WI38 (cell line): ENCODE results near the gene CACNA1D.

Source experiments
- H3K4me3 ChIP-seq: 2 replicates; pipeline ENCODE4 v1.5.1; 2011; ENCODE audit warnings: low read depth, mild to moderate bottlenecking, control low read depth, low read length
- TF ChIP-seq, protein P1 (sequence below): IDR thresholded peaks from 2 replicates; pipeline ENCODE4 v1.5.1; 2012; ENCODE audit warnings: low read depth, mild to moderate bottlenecking, control low read depth, low read length

Gene CACNA1D

DNA sequence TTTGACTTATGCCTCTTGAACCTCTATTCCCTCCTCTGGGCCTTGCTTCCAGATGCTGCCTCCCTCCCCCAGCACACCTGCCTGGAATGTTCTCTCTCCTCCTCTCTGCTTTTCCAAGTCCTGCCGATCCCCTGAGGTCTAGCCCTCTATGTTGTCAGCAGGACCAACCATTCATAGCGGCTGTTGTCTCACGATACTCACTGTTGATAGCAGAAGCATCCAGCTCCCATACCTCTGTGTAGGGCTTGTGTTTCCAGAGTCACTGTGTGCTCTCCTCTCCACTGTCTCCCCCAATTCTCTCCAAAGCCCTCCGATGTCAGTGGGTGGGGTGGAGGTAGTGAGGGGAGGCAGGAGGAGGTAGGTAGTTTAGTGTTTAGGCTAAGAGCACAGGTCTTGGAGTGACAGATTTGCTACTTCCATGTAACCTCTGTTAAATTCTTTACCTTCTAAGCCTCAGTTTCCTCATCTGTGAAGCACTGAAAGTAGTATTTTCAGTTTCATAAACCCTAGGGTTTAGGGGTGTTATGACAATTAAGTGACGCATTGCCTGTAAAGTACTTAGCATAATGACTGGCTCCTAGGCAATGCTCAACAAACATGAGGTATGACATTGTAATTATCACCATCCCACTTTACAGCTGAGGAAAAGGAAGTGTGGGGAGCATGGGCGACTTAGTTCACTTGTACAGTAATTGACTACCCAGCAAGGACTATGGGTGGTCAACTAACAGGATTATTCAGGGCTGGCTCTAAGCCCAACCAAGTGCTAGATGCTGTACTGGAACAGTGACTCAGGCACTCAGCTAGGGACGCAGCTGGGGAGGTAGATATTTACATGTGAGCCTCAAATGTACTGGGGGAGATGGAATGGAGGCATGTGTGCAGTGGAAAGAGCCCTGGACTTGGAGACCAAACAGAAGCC lies 122.8 kb downstream of the CACNA1D start:
- TF ChIP-seq, protein P1, sequence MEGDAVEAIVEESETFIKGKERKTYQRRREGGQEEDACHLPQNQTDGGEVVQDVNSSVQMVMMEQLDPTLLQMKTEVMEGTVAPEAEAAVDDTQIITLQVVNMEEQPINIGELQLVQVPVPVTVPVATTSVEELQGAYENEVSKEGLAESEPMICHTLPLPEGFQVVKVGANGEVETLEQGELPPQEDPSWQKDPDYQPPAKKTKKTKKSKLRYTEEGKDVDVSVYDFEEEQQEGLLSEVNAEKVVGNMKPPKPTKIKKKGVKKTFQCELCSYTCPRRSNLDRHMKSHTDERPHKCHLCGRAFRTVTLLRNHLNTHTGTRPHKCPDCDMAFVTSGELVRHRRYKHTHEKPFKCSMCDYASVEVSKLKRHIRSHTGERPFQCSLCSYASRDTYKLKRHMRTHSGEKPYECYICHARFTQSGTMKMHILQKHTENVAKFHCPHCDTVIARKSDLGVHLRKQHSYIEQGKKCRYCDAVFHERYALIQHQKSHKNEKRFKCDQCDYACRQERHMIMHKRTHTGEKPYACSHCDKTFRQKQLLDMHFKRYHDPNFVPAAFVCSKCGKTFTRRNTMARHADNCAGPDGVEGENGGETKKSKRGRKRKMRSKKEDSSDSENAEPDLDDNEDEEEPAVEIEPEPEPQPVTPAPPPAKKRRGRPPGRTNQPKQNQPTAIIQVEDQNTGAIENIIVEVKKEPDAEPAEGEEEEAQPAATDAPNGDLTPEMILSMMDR = no peak
- no peak overlapping the region for H3K4me3 ChIP-seq

DNA sequence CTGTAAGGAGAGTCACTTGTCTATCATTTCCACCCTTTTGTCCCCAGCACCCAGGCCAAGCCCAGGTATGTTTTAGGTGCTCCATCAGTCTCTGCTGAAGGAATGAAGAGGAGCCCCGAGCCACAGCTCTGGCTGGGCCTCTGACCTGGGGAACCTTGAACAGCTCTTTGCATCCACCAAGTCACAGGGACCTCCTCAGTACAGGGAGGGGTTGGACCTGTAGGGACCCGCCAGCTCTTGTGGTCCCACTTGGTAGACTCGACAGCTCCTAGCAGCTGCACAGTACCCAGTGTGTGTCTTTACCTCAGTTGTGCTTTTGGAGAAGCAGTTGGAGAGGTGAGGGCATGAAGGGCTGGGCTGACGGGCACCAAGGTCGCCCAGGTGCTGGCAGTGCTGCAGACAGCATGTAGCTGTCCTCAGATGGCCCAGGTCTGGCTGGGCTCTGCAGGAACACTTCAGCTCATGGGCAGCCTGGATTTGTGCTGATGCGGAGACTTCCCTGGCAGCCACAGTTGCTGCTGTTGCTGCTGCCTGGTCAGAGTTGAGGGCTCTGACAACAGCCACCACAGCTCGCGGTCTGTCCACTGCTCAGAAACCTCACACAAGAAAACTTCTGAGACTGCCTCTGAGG lies 123.6 kb downstream of the CACNA1D start:
- H3K4me3 ChIP-seq = no peak overlapping the region
- TF ChIP-seq, protein P1 = no peak

DNA sequence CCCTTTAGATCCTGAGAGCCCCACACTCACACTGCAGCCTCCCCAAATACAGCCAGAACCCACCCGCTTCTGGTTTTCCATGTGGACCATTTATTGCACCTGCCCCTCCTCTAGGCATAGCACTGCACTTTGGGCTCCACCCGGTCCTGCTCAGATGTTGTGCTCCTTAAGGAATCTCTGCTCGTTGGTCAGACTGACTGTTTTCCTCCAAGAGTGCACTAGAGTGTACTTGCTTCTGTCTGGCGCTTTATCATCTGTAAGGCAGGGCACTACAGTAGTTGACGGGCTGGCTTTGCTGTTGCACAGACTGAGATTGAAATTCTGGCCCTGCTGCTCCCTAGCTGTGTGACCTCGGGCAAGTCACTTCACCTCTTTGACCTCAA lies 124.1 kb downstream of the CACNA1D start:
- TF ChIP-seq, protein P1 = no peak
- H3K4me3 ChIP-seq = no peak overlapping the region

DNA sequence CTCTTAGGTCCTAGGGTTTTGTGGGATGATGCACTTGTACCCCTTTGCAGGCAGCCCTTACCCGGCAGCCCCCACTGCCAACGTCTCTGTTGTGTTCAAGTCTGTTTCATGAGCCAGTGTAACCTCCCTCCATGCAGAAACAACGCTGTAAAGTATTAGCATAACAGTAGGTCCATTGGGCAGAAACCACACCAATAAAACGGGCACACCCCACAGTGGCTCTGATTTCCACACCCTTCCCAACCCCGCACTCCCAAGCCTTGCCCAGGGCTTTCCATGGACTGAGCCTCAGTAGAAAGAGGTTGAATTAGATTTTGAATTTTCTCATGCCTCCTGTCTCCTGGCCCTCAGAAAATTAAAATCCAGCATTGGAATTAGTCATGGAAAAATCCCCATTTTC lies 124.5 kb downstream of the CACNA1D start:
- TF ChIP-seq, protein P1 = no peak
- H3K4me3 ChIP-seq = no peak overlapping the region

DNA sequence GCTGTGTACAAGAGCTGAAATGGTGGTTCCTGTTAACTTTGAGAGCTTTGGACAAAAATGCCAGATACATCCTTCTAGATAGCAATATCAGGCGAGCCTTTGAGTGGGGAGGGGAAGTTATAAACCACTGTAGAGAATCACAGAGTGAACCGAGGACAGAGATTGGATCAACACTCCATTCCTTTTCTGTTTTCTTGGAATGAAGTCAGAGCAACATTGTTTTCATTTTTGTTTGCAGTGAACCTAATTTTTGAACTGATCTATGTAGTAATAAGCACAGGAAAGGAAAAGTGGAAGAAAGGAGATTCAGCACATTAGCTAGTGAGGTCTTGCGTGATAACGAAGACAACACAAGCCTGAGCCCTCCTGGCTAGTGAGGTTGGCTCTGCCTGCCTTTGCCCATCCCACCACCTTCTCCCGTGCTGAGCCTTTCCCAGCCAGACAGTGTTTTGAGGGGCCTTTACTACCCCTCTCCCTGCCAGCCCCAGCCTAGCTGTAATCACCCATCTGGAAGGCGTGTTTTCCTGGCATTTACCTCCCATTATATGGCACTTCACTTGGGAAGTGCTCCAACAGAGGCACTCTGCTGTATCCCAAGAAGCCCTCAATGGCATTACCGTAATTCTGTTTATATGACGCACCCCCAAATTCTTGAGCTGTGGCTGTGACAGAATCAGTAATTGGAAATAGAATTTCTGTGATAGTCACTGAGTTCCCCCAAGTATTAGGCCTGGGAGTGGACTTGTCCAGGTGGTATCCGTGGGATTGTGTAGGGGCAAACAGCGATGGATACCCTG lies 129.8 kb downstream of the CACNA1D start:
- TF ChIP-seq, protein P1 = no peak
- no peak overlapping the region for H3K4me3 ChIP-seq

DNA sequence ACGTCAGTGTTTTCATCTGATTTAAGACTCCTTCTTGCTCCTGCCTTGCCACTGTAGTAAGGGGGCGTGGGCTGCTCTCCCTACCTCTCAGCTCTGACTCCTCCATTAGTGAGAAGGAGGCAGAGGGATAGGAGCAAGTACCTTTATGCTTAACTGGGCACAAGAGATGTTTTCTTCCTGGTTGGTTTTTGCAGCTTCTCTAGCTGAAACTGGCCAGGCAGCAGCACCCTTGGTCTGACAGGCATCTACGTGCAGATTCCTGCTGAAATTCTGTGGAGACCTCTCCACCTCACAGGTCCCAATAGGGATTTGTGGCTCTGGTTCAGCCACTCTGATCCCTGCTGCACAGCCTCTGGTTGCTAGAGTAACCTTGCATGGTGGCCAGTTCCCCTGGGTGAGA lies 132.5 kb downstream of the CACNA1D start:
- H3K4me3 ChIP-seq = no peak overlapping the region
- TF ChIP-seq, protein P1 = no peak
